Heart left ventricle (tissue), 16 donors: ENCODE measurements around the gene SLC8A3. TPM values are rescaled to one million over a fixed set of nuclear protein-coding genes. Genes with fewer than 3 reads are reported as not detected.

ENCODE experiments used
- ATAC-seq, 4 donors: fragments of 200-7000 bp; cut with Tn5 transposase; one replicate each; pipeline ENCODE4 v1.9.1; 2020 to 2022; ENCODE audit warnings: moderate library complexity in 4 of 4, mild to moderate bottlenecking in 3 of 4, moderate number of reproducible peaks in 1 of 4
- DNase-seq, 5 donors: peaks; one replicate each; pipeline ENCODE4 v3.0.0-alpha.2; 2020
- H3K27ac ChIP-seq, 12 donors: fragments of 200-600 bp; sonication (generic) in 4 of 12; one replicate each; pipeline versions ENCODE4 v1.5.0 to v1.8.0; 2016 to 2022; ENCODE audit warnings: mild to moderate bottlenecking in 2 of 12
- H3K27me3 ChIP-seq, 9 donors: fragments of 200-600 bp; sonication (generic) in 2 of 9; one replicate each; pipeline versions ENCODE4 v1.5.1 to v1.8.0; 2016 to 2022; ENCODE audit warnings: mild to moderate bottlenecking in 3 of 9
- H3K36me3 ChIP-seq, 9 donors: fragments of 200-600 bp; sonication (generic) in 2 of 9; one replicate each; pipeline versions ENCODE4 v1.5.0 to v1.8.0; 2018 to 2022; ENCODE audit warnings: mild to moderate bottlenecking in 2 of 9
- H3K4me1 ChIP-seq, 12 donors: fragments of 200-600 bp; sonication (generic) in 4 of 12; one replicate each; pipeline versions ENCODE4 v1.5.0 to v1.8.0; 2016 to 2022; ENCODE audit warnings: mild to moderate bottlenecking in 3 of 12
- H3K4me3 ChIP-seq, 12 donors: fragments of 200-600 bp; sonication (generic) in 4 of 12; one replicate each; pipeline versions ENCODE4 v1.5.0 to v1.8.0; 2017 to 2022; ENCODE audit warnings: mild to moderate bottlenecking in 9 of 12, moderate library complexity in 4 of 12
- H3K9me3 ChIP-seq, 12 donors: fragments of 200-600 bp; sonication (generic) in 4 of 12; one replicate each; pipeline versions ENCODE4 v1.5.0 to v1.8.0; 2016 to 2022; ENCODE audit warnings: mild to moderate bottlenecking in 1 of 12
- CTCF ChIP-seq, 12 donors: fragments of 200-600 bp; sonication (generic) in 4 of 12; IDR thresholded peaks; one replicate each; pipeline versions ENCODE4 v1.5.0 to v1.8.0; 2018 to 2022; ENCODE audit warnings: antibody characterized with exemption in 12 of 12, mild to moderate bottlenecking in 5 of 12
- POLR2A ChIP-seq, 2 donors: fragments of 450-650 bp; IDR thresholded peaks; one replicate each; pipeline ENCODE4 v1.6.1; 2017; ENCODE audit warnings: antibody characterized with exemption in 2 of 2, mild to moderate bottlenecking in 2 of 2, moderate library complexity in 2 of 2
- WGBS, 4 donors: extraction: QIAGEN DNeasy Blood & Tissue Kit in 2 of 4; methylation state at CpG; one replicate each; pipeline versions ENCODE4 v1.1.5 to v1.1.7; 2013 to 2018; 5-methylcytosine and 5-hydroxymethylcytosine counted together
- intact Hi-C, 10 donors: fragments of 100-400 bp; cut with DNase I; formaldehyde crosslinking; loops; one replicate each; pipeline versions ENCODE4 v1.11.1 to v1.14.2; 2022
- polyA plus RNA-seq, 2 donors: library from polyadenylated mRNA; stranded (reverse); fragments of 200-250 nt; gene quantifications; one replicate each; pipeline ENCODE4 v1.2.3, GENCODE V29; 2013
- total RNA-seq, 9 donors: library from RNA; depleted of rRNA in 2 of 9; stranded (reverse); fragments of >200 nt in 2 of 9; fragmentation: NEBNext Ultra II Directional in 3 of 9; extraction: Animal tissue kit (Norgen Biotek cat#: 25700) in 3 of 9; gene quantifications; one replicate each; pipeline versions ENCODE4 v1.1.0 to v1.2.4, GENCODE V29; 2016 to 2023
- donor health status: ischemic (EF 13 %, LVEDD 7.1; RV severe dilation, severe dysfunction).
- donor health status: healthy with polysubstance abuse.
- donor health status: DM: no; HTN: yes; CAD: no.
- donor health status: DM: no; HTN: no; CAD: no.
- donor health status: ischemic (EF 25% LVEDD 6.9; RV normal size, moderate dysfunction).
- donor health status: ischemic (EF 25% LVEDD 5.7; RV mildly dilated, moderate dysfunction).
- donor health status: healthy.
- donor health status: DM: yes; HTN: yes; CAD: no.
- donor health status: ischemic (EF 35%, LVEDD 5.7; RV mildly dilated, moderate dysfunction).
- donor health status: nonischemic (EF 11% LVEDD 7.7; RV severe dilation, severe dysfunction).
- donor health status: DM: yes; HTN: yes; CAD: no.
- donor health status: PGD.
- donor health status: ischemic (EF 29% LVEDD 5.4; RV normal size, mild dysfunction).
- donor health status: nonischemic (EF 23%, LVEDD 6.1; RV moderate dilation, normal function).

The SLC8A3 gene
- total and polyA plus RNA-seq, 11 donors, result 0.03 to 0.23 (median 0.11) TPM; not detected in 6

GRCh38 chr14:70113211-70113610 is 75.5 kb downstream of the SLC8A3 start:
- TF ChIP-seq CTCF (IDR thresholded peaks at IDR 0.05), result no peak
- TF ChIP-seq POLR2A (IDR thresholded peaks at IDR 0.05), result no peak
- H3K27me3 ChIP-seq, result peaks cover 0 to 9% (median 0%) of the 10 kb centered on the region in 9 donors
- WGBS, 4 donors, result 87 to 98% (median 92%) methylated on average over 2 of the region's 2 CpGs
- no peak for DNase-seq
- intact Hi-C loops, result no loop called here
- H3K4me3 ChIP-seq, result no peak overlapping the region
- H3K36me3 ChIP-seq, result no peaks in the 10 kb centered on the region
- ATAC-seq, result no peak
- no peaks in the 10 kb centered on the region for H3K9me3 ChIP-seq
- no peaks in the 10 kb centered on the region for H3K4me1 ChIP-seq
- H3K27ac ChIP-seq, result no peak overlapping the region

DNA sequence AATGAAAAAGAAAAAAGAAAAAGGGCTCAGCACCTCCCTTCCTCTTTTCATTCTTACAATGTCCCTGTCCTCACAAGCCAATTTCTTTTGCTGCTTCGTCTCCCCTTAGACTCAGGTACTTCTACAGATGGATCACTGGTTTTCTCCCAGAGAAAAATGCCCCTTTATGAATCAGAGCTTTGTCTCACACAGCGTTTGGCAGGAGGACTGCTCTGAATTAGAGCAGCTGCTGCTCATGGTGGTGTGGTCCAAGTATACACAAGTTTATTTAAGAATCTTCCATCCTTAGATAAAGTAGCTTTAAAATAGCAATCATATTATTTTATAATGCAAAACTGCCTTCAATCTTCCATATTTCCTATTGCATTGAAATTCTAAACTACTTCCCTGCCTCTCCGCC is 80.3 kb downstream of the SLC8A3 start:
- H3K27me3 ChIP-seq, result peaks cover 0 to 19% (median 2%) of the 10 kb centered on the region in 9 donors
- ATAC-seq (no peak), DNase-seq (no peak)
- no peaks in the 10 kb centered on the region for H3K36me3 ChIP-seq
- WGBS, 4 donors, result 59 to 71% (median 68%) methylated on average over 3 of the region's 3 CpGs
- no peak overlapping the region for H3K27ac ChIP-seq
- intact Hi-C loops, result no loop called here
- H3K4me3 ChIP-seq, result no peak overlapping the region
- H3K9me3 ChIP-seq, result no peaks in the 10 kb centered on the region
- no peak for TF ChIP-seq CTCF (IDR thresholded peaks at IDR 0.05)
- TF ChIP-seq POLR2A (IDR thresholded peaks at IDR 0.05), result no peak
- no peaks in the 10 kb centered on the region for H3K4me1 ChIP-seq

- no peak for DNase-seq
- TF ChIP-seq CTCF (IDR thresholded peaks at IDR 0.05), result no peak
- TF ChIP-seq POLR2A (IDR thresholded peaks at IDR 0.05), result no peak
- H3K27me3 ChIP-seq, result peaks cover 0 to 26% (median 4%) of the 10 kb centered on the region in 9 donors
- H3K36me3 ChIP-seq, result no peaks in the 10 kb centered on the region
- 87 to 94% (median 91%) methylated on average over 2 of the region's 2 CpGs for WGBS, 4 donors
- no peak overlapping the region for H3K4me3 ChIP-seq
- no peaks in the 10 kb centered on the region for H3K4me1 ChIP-seq
- intact Hi-C loops, result no loop called here
- ATAC-seq, result no peak
- no peaks in the 10 kb centered on the region for H3K9me3 ChIP-seq
- H3K27ac ChIP-seq, result no peak overlapping the region
Measured at GRCh38 chr14:70107309-70107708, 81.4 kb downstream of the SLC8A3 start.

- ATAC-seq (no peak), DNase-seq (no peak)
- 77 to 81% (median 79%) methylated on average over 3 of the region's 3 CpGs for WGBS, 4 donors
- Histone ChIP-seq H3K36me3 (no peaks in the 10 kb centered on the region), H3K4me1 (peaks cover 0 to 8% (median 0%) of the 10 kb centered on the region in 12 donors), H3K4me3 (no peak overlapping the region), H3K9me3 (no peaks in the 10 kb centered on the region), H3K27ac (no peak overlapping the region), H3K27me3 (peaks cover 0 to 76% (median 18%) of the 10 kb centered on the region in 9 donors)
- intact Hi-C loops, result no loop called here
- TF ChIP-seq POLR2A (IDR thresholded peaks at IDR 0.05), result no peak
- no peak for TF ChIP-seq CTCF (IDR thresholded peaks at IDR 0.05)
Measured at GRCh38 chr14:70100071-70100470, 88.7 kb downstream of the SLC8A3 start.
